ENCODE measurements around the gene SCARB2.

DNA sequence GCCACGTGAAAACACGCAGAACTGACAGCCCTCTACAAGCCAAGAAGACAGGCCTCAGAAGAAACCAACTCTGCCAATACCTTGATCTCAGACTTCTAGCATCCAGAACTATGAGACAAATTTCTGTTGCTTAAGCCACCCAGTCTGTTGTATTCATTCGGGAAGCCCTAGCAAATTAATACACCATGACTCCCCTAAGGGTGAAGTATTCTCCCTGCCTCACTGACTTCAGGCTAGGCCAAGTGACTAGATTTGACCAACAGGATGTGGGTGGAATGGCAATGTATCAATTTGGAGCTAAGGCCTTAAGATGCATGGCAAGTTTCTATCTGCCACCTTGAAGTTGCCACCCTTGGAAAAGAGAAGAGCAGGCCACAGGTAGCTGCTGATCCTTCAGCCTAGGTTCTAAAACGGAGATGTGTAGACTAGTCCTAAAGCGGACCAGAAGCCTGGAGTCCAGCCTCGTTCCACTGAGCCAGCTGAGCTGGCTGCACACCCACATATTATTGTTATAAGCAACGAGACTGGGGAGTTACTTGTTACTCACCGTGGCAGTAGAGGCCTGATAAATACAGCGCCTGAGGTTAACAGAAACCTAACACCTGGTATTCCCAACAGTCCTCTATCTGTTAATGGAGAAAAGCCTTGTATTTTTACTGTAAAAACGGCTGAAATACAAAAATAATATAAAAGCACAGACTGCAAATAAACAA, 16.4 kb downstream of the SCARB2 start:
- TF ChIP-seq, protein P1, sequence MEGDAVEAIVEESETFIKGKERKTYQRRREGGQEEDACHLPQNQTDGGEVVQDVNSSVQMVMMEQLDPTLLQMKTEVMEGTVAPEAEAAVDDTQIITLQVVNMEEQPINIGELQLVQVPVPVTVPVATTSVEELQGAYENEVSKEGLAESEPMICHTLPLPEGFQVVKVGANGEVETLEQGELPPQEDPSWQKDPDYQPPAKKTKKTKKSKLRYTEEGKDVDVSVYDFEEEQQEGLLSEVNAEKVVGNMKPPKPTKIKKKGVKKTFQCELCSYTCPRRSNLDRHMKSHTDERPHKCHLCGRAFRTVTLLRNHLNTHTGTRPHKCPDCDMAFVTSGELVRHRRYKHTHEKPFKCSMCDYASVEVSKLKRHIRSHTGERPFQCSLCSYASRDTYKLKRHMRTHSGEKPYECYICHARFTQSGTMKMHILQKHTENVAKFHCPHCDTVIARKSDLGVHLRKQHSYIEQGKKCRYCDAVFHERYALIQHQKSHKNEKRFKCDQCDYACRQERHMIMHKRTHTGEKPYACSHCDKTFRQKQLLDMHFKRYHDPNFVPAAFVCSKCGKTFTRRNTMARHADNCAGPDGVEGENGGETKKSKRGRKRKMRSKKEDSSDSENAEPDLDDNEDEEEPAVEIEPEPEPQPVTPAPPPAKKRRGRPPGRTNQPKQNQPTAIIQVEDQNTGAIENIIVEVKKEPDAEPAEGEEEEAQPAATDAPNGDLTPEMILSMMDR (IDR thresholded peaks at IDR 0.05): no peak
- TF ChIP-seq POLR2AphosphoS5 (IDR thresholded peaks at IDR 0.05): no peak
